ENCODE data around the gene RNF7.

GRCh38 chr3:141763088-141763750 lies 25.1 kb downstream of the RNF7 start, which contains the start of gene GRK7:
- TF ChIP-seq CTCF (IDR thresholded peaks at IDR 0.05; ENCODE audit: low read length) (no peak), EZH2phosphoT487 (IDR thresholded peaks at IDR 0.05; ENCODE audit: low read length) (no peak)
